ENCODE data around the gene ITGA2. TPM values are rescaled to one million over a fixed set of nuclear protein-coding genes. Genes with fewer than 3 reads are reported as not detected.

The ITGA2 gene
- total RNA-seq, 2 experiments from 2014 or later, result 4.3 to 4.8 TPM

GRCh38 chr5:53002491-53002890, 13.3 kb downstream of the ITGA2 start:
- Mint-ChIP-seq H3K4me3 (no peak overlapping the region), H3K4me1 (ENCODE audit: low read depth) (peaks cover 49% of the 10 kb centered on the region), H3K36me3 (ENCODE audit: low read depth) (peaks cover 26% of the 10 kb centered on the region), H3K27ac (no peak overlapping the region), H3K9me3 (ENCODE audit: insufficient read depth) (no peaks in the 10 kb centered on the region), H3K27me3 (ENCODE audit: low read depth) (peaks cover 3% of the 10 kb centered on the region)
- no peak for ATAC-seq
- POLR2A ChIA-PET, result no interaction called here
- DNase-seq, result no peak
- CTCF ChIA-PET, result interaction anchor here (0.8 to 1.7 kb wide), 3 partner anchors 26 to 39 kb away, joined by 3 to 4 read pairs (median 4); no protein-coding TSS in a partner anchor

GRCh38 chr5:53003144-53003543, 14.0 kb downstream of the ITGA2 start:
- peaks cover 3% of the 10 kb centered on the region for H3K27me3 Mint-ChIP-seq (ENCODE audit: low read depth)
- H3K36me3 Mint-ChIP-seq (ENCODE audit: low read depth), result peaks cover 26% of the 10 kb centered on the region
- ATAC-seq (no peak), DNase-seq (no peak)
- H3K4me3 Mint-ChIP-seq, result no peak overlapping the region
- peaks cover 56% of the 10 kb centered on the region for H3K4me1 Mint-ChIP-seq (ENCODE audit: low read depth)
- H3K27ac Mint-ChIP-seq, result peak overlapping the region; percentile 4
- CTCF ChIA-PET, result interaction anchor here (1.0 to 1.7 kb wide), 2 partner anchors 33 to 38 kb away, joined by 4 read pairs; no protein-coding TSS in a partner anchor
- no peaks in the 10 kb centered on the region for H3K9me3 Mint-ChIP-seq (ENCODE audit: insufficient read depth)
- POLR2A ChIA-PET, result no interaction called here

GRCh38 chr5:53006911-53007890, 18.0 kb downstream of the ITGA2 start:
- Mint-ChIP-seq H3K4me3 (no peak overlapping the region), H3K27me3 (ENCODE audit: low read depth) (peaks cover 2% of the 10 kb centered on the region), H3K36me3 (ENCODE audit: low read depth) (peaks cover 19% of the 10 kb centered on the region), H3K9me3 (ENCODE audit: insufficient read depth) (no peaks in the 10 kb centered on the region), H3K27ac (no peak overlapping the region), H3K4me1 (ENCODE audit: low read depth) (peaks cover 75% of the 10 kb centered on the region)
- ATAC-seq, result no peak
- DNase-seq, result no peak
- ChIA-PET POLR2A (interaction anchor here (0.7 kb wide), 1 partner anchor 25 kb away, joined by 3 read pairs; no protein-coding TSS in a partner anchor), CTCF (interaction anchor here (0.9 to 4.7 kb wide), 4 partner anchors 23 to 82 kb away, joined by 3 to 23 read pairs (median 4); no protein-coding TSS in a partner anchor)

GRCh38 chr5:53008751-53009150, 19.6 kb downstream of the ITGA2 start:
- Mint-ChIP-seq H3K4me1 (ENCODE audit: low read depth) (peaks cover 67% of the 10 kb centered on the region), H3K36me3 (ENCODE audit: low read depth) (peaks cover 16% of the 10 kb centered on the region), H3K4me3 (no peak overlapping the region), H3K27ac (no peak overlapping the region), H3K9me3 (ENCODE audit: insufficient read depth) (no peaks in the 10 kb centered on the region), H3K27me3 (ENCODE audit: low read depth) (peaks cover 4% of the 10 kb centered on the region)
- DNase-seq (no peak), ATAC-seq (no peak)
- POLR2A ChIA-PET, result no interaction called here
- CTCF ChIA-PET, result interaction anchor here (1.3 to 4.7 kb wide), 2 partner anchors 21 to 60 kb away, joined by 7 to 23 read pairs; no protein-coding TSS in a partner anchor

GRCh38 chr5:53009816-53010215, 20.7 kb downstream of the ITGA2 start:
- Mint-ChIP-seq H3K27me3 (ENCODE audit: low read depth) (peaks cover 10% of the 10 kb centered on the region), H3K4me1 (ENCODE audit: low read depth) (peaks cover 63% of the 10 kb centered on the region), H3K9me3 (ENCODE audit: insufficient read depth) (no peaks in the 10 kb centered on the region), H3K4me3 (no peak overlapping the region), H3K36me3 (ENCODE audit: low read depth) (peaks cover 13% of the 10 kb centered on the region), H3K27ac (peak overlapping the region; percentile 1)
- POLR2A ChIA-PET, result no interaction called here
- CTCF ChIA-PET, result interaction anchor here (0.7 to 4.7 kb wide), 4 partner anchors 20 to 61 kb away, joined by 3 to 23 read pairs (median 6); no protein-coding TSS in a partner anchor
- DNase-seq, result no peak
- peak; percentile 18 for ATAC-seq

- no peak overlapping the region for H3K27ac Mint-ChIP-seq
These were observed 21.7 kb downstream of the ITGA2 start for GRCh38 chr5:53010814-53011213.

GRCh38 chr5:53011233-53011632, 22.1 kb downstream of the ITGA2 start:
- CTCF ChIA-PET, result interaction anchor here (1.0 to 4.7 kb wide), 4 partner anchors 11 to 63 kb away, joined by 3 to 23 read pairs (median 4); no protein-coding TSS in a partner anchor
- H3K9me3 Mint-ChIP-seq (ENCODE audit: insufficient read depth), result no peaks in the 10 kb centered on the region
- no peak overlapping the region for H3K27ac Mint-ChIP-seq
- H3K4me1 Mint-ChIP-seq (ENCODE audit: low read depth), result peaks cover 63% of the 10 kb centered on the region
- H3K27me3 Mint-ChIP-seq (ENCODE audit: low read depth), result peaks cover 10% of the 10 kb centered on the region
- POLR2A ChIA-PET, result no interaction called here
- H3K4me3 Mint-ChIP-seq, result no peak overlapping the region
- DNase-seq (no peak), ATAC-seq (no peak)
- peaks cover 17% of the 10 kb centered on the region for H3K36me3 Mint-ChIP-seq (ENCODE audit: low read depth)

More at GRCh38 chr5:53010814-53011213, 21.7 kb downstream of the ITGA2 start:
- no peak for ATAC-seq
- H3K4me1 Mint-ChIP-seq (ENCODE audit: low read depth), result peaks cover 63% of the 10 kb centered on the region
- peaks cover 10% of the 10 kb centered on the region for H3K27me3 Mint-ChIP-seq (ENCODE audit: low read depth)
- ChIA-PET CTCF (interaction anchor here (1.0 to 4.7 kb wide), 4 partner anchors 12 to 62 kb away, joined by 3 to 23 read pairs (median 4); no protein-coding TSS in a partner anchor), POLR2A (no interaction called here)
- H3K9me3 Mint-ChIP-seq (ENCODE audit: insufficient read depth), result no peaks in the 10 kb centered on the region
- no peak for DNase-seq
- H3K36me3 Mint-ChIP-seq (ENCODE audit: low read depth), result peaks cover 14% of the 10 kb centered on the region
- no peak overlapping the region for H3K4me3 Mint-ChIP-seq

- CTCF ChIA-PET, result interaction anchor here (1.4 to 3.8 kb wide), 2 partner anchors 21 to 65 kb away, joined by 9 to 15 read pairs; no protein-coding TSS in a partner anchor
- H3K4me1 Mint-ChIP-seq (ENCODE audit: low read depth), result peaks cover 40% of the 10 kb centered on the region
- peaks cover 26% of the 10 kb centered on the region for H3K36me3 Mint-ChIP-seq (ENCODE audit: low read depth)
- H3K4me3 Mint-ChIP-seq, result no peak overlapping the region
- ATAC-seq, result no peak
- H3K27me3 Mint-ChIP-seq (ENCODE audit: low read depth), result peaks cover 10% of the 10 kb centered on the region
- POLR2A ChIA-PET, result no interaction called here
- H3K27ac Mint-ChIP-seq, result no peak overlapping the region
- no peaks in the 10 kb centered on the region for H3K9me3 Mint-ChIP-seq (ENCODE audit: insufficient read depth)
- no peak for DNase-seq
These were observed 24.7 kb downstream of the ITGA2 start for GRCh38 chr5:53013857-53014256.

- Mint-ChIP-seq H3K27ac (no peak overlapping the region), H3K4me3 (no peak overlapping the region), H3K4me1 (ENCODE audit: low read depth) (peaks cover 23% of the 10 kb centered on the region), H3K36me3 (ENCODE audit: low read depth) (peaks cover 26% of the 10 kb centered on the region), H3K9me3 (ENCODE audit: insufficient read depth) (no peaks in the 10 kb centered on the region), H3K27me3 (ENCODE audit: low read depth) (peaks cover 8% of the 10 kb centered on the region)
- ChIA-PET CTCF (no interaction called here), POLR2A (no interaction called here)
- no peak for ATAC-seq
- no peak for DNase-seq
These were observed 28.2 kb downstream of the ITGA2 start for GRCh38 chr5:53017383-53017782.

- H3K27ac Mint-ChIP-seq, result no peak overlapping the region
- DNase-seq, result no peak
- H3K4me1 Mint-ChIP-seq (ENCODE audit: low read depth), result peaks cover 23% of the 10 kb centered on the region
- no peak overlapping the region for H3K4me3 Mint-ChIP-seq
- ChIA-PET CTCF (no interaction called here), POLR2A (no interaction called here)
- H3K36me3 Mint-ChIP-seq (ENCODE audit: low read depth), result peaks cover 24% of the 10 kb centered on the region
- H3K27me3 Mint-ChIP-seq (ENCODE audit: low read depth), result peaks cover 8% of the 10 kb centered on the region
- ATAC-seq, result no peak
- no peaks in the 10 kb centered on the region for H3K9me3 Mint-ChIP-seq (ENCODE audit: insufficient read depth)
These were observed 28.7 kb downstream of the ITGA2 start for GRCh38 chr5:53017794-53018391.

- Mint-ChIP-seq H3K4me1 (ENCODE audit: low read depth) (peaks cover 21% of the 10 kb centered on the region), H3K27ac (no peak overlapping the region), H3K36me3 (ENCODE audit: low read depth) (peaks cover 17% of the 10 kb centered on the region), H3K9me3 (ENCODE audit: insufficient read depth) (no peaks in the 10 kb centered on the region), H3K4me3 (no peak overlapping the region), H3K27me3 (ENCODE audit: low read depth) (peaks cover under 1% of the 10 kb centered on the region)
- DNase-seq, result no peak
- POLR2A ChIA-PET, result no interaction called here
- CTCF ChIA-PET, result no interaction called here
- no peak for ATAC-seq
These were observed 30.2 kb downstream of the ITGA2 start for GRCh38 chr5:53019320-53019719.

Measured in activated CD8-positive, alpha-beta T cell treated with anti-CD3 and anti-CD28 coated beads, Interleukin-2, amount 10 ng/mL, durations not matched to agents 7 days and 5 days (primary cell).